SH-SY5Y (cell line): ENCODE measurements around the gene ITPA.

Experiments
- GATA2 ChIP-seq: IDR thresholded peaks from 2 replicates; pipeline ENCODE4 v1.6.1; 2011; ENCODE audit warnings: mild to moderate bottlenecking, low read depth, low read length
- GATA3 ChIP-seq: IDR thresholded peaks from 2 replicates; pipeline ENCODE4 v1.6.1; 2011; ENCODE audit warnings: low read depth, mild to moderate bottlenecking, low read length, moderate library complexity

DNA sequence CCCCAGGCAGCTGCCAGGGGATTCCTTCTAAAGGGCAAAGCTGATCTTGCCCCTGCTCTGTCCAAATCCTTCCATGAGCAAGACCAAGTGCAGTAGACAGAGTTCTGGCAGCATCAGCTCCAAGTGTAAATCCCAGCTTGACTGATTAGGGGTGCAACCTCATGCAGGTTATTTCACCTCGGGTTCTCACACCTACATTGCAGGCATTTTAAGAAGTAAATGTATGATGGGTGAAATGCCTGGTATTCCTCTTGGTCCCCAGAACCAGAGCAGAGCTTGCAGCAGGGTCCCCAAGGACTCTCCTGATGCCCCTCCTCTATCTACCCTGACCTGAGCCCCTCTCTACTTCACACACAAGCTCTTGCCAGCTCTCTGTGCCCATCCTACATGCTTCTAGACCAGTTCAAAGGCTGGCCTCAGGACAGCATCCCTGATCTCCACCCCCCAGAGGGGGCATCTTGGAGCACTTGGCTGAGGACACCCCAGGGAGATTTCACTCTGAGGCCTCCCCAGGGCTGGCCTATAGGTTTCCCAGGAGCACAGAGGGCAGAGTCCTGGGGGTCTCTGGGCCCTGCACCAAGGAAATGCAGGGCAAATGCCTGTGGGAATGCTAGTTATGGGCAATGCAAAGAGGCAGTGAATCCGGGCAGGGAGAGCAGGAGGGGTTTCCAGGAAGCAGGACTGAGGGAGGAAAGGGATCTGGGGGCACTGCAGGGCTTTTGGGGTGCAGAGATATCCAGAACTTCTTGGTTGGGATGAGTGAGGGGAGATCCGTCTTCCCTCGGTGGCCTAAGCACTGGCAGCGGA, 37.0 kb upstream of the ITPA start:
- TF ChIP-seq GATA2 (no peak), GATA3 (no peak)
